Activated T-cell treated with anti-CD3 and anti-CD28 coated beads for 1 hour (primary cell): ENCODE data around the gene SH3D21.
A peak's percentile ranks its signal among the peaks of the same experiment; 100 is the strongest.

Experiments
- DNase-seq: peaks from one replicate; pipeline ENCODE4 v3.0.0-alpha.2; 2020; ENCODE audit warnings: low read depth

Gene SH3D21

GRCh38 chr1:36330940-36331339 is 24.8 kb downstream of the SH3D21 start:
- no peak for DNase-seq

GRCh38 chr1:36337830-36338229 is 31.7 kb downstream of the SH3D21 start:
- no peak for DNase-seq

- no peak for DNase-seq
Observed at GRCh38 chr1:36339215-36339614, 33.0 kb downstream of the SH3D21 start.

GRCh38 chr1:36339615-36340014 is 33.4 kb downstream of the SH3D21 start:
- DNase-seq, result no peak

GRCh38 chr1:36341626-36342320 is 35.6 kb downstream of the SH3D21 start:
- DNase-seq, result no peak

GRCh38 chr1:36342426-36343185 is 36.4 kb downstream of the SH3D21 start:
- DNase-seq, result peak; percentile 62

- no peak for DNase-seq
Observed at GRCh38 chr1:36343651-36344394, 37.7 kb downstream of the SH3D21 start.

GRCh38 chr1:36344395-36344680 is 38.2 kb downstream of the SH3D21 start:
- DNase-seq, result no peak

- no peak for DNase-seq
Observed at GRCh38 chr1:36345353-36345752, 39.2 kb downstream of the SH3D21 start.

- DNase-seq, result no peak
Observed at GRCh38 chr1:36346741-36347370, 40.7 kb downstream of the SH3D21 start.

GRCh38 chr1:36349241-36349671 is 43.1 kb downstream of the SH3D21 start:
- no peak for DNase-seq

GRCh38 chr1:36349839-36350238 is 43.7 kb downstream of the SH3D21 start:
- DNase-seq, result no peak

GRCh38 chr1:36350659-36351226 is 44.6 kb downstream of the SH3D21 start:
- peak; percentile 27 for DNase-seq

GRCh38 chr1:36351227-36351977 is 45.2 kb downstream of the SH3D21 start:
- DNase-seq, result no peak

- no peak for DNase-seq
Observed at GRCh38 chr1:36352125-36352909, 46.1 kb downstream of the SH3D21 start.

- no peak for DNase-seq
Observed at GRCh38 chr1:36352910-36353878, 47.0 kb downstream of the SH3D21 start.

- DNase-seq, result no peak
Observed at GRCh38 chr1:36354486-36354885, 48.3 kb downstream of the SH3D21 start.

GRCh38 chr1:36355811-36356210 is 49.6 kb downstream of the SH3D21 start:
- DNase-seq, result no peak

GRCh38 chr1:36358514-36359084 is 52.4 kb downstream of the SH3D21 start:
- DNase-seq, result no peak
